ENCODE results near the gene MRTFA. TPM values are rescaled to one million over a fixed set of nuclear protein-coding genes. Genes with fewer than 3 reads are reported as not detected.

MRTFA gene
- total RNA-seq, 6 donors from 2014 or later = 47.9 to 178 (median 61.3) TPM

DNA sequence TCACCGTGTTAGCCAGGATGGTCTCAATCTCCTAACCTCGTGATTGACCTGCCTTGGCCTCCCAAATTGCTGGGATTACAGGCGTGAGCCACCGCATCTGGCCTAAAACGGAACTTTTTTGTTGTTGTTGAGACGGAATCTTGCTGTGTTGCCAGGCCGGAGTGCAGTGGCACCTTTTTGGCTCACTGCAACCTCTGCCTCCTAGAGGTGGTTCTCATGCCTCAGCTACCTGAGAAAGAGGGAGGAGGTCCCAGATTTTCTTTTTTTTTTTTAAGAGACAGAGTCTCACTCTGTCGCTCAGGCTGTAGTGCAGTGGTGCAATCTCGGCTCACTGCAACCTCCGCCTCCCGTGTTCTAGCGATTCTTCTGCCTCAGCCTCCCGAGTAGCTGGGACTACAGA, 34.9 kb upstream of the MRTFA start:
- Histone ChIP-seq H3K4me1 (no peaks in the 10 kb centered on the region), H3K36me3 (no peaks in the 10 kb centered on the region), H3K4me3 (no peak overlapping the region), H3K9me3 (no peaks in the 10 kb centered on the region), H3K27ac (no peak overlapping the region), H3K27me3 (no peaks in the 10 kb centered on the region)
- DNase-seq (no peak), ATAC-seq (ENCODE audit: low FRiP score in 2 of 2) (no peak)
- 96 to 98% methylated on average over 13 of the region's 13 CpGs for WGBS, 2 donors
- no peak for TF ChIP-seq EP300 (IDR thresholded peaks at IDR 0.05)
- TF ChIP-seq POLR2AphosphoS5 (IDR thresholded peaks at IDR 0.05) = no peak
- TF ChIP-seq, protein P1, sequence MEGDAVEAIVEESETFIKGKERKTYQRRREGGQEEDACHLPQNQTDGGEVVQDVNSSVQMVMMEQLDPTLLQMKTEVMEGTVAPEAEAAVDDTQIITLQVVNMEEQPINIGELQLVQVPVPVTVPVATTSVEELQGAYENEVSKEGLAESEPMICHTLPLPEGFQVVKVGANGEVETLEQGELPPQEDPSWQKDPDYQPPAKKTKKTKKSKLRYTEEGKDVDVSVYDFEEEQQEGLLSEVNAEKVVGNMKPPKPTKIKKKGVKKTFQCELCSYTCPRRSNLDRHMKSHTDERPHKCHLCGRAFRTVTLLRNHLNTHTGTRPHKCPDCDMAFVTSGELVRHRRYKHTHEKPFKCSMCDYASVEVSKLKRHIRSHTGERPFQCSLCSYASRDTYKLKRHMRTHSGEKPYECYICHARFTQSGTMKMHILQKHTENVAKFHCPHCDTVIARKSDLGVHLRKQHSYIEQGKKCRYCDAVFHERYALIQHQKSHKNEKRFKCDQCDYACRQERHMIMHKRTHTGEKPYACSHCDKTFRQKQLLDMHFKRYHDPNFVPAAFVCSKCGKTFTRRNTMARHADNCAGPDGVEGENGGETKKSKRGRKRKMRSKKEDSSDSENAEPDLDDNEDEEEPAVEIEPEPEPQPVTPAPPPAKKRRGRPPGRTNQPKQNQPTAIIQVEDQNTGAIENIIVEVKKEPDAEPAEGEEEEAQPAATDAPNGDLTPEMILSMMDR (IDR thresholded peaks at IDR 0.05) = no peak
- no peak for TF ChIP-seq POLR2A (IDR thresholded peaks at IDR 0.05)

DNA sequence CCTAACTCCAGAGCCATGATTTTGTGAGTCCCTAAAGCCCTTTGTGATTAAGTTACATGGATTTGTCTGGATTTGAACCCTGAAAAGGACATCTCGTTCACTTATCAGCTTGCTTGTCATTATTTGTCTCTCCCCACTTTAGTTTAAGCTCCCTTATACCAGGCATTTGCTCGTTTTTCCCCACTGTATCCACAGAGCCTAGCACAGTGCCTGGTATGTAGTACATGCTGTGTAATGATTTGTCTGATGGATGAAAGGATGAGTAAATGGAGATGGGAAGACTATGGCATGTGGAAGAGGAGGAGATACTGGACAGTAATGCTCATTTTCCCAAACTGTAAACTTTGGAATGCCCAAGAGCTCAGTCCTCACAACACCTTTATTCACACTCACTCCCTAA, 33.5 kb upstream of the MRTFA start:
- Histone ChIP-seq H3K27me3 (no peaks in the 10 kb centered on the region), H3K9me3 (no peaks in the 10 kb centered on the region), H3K4me1 (peaks cover 0 to 3% (median 0%) of the 10 kb centered on the region in 4 donors), H3K27ac (no peak overlapping the region), H3K36me3 (no peaks in the 10 kb centered on the region), H3K4me3 (no peak overlapping the region)
- DNase-seq (no peak), ATAC-seq (ENCODE audit: low FRiP score in 2 of 2) (no peak)
- TF ChIP-seq EP300 (IDR thresholded peaks at IDR 0.05) (no peak), POLR2A (IDR thresholded peaks at IDR 0.05) (no peak), POLR2AphosphoS5 (IDR thresholded peaks at IDR 0.05) (no peak)
- TF ChIP-seq, protein P1 (IDR thresholded peaks at IDR 0.05) = no peak
- WGBS, 2 donors = 73 to 83% methylated on average over 2 of the region's 2 CpGs

DNA sequence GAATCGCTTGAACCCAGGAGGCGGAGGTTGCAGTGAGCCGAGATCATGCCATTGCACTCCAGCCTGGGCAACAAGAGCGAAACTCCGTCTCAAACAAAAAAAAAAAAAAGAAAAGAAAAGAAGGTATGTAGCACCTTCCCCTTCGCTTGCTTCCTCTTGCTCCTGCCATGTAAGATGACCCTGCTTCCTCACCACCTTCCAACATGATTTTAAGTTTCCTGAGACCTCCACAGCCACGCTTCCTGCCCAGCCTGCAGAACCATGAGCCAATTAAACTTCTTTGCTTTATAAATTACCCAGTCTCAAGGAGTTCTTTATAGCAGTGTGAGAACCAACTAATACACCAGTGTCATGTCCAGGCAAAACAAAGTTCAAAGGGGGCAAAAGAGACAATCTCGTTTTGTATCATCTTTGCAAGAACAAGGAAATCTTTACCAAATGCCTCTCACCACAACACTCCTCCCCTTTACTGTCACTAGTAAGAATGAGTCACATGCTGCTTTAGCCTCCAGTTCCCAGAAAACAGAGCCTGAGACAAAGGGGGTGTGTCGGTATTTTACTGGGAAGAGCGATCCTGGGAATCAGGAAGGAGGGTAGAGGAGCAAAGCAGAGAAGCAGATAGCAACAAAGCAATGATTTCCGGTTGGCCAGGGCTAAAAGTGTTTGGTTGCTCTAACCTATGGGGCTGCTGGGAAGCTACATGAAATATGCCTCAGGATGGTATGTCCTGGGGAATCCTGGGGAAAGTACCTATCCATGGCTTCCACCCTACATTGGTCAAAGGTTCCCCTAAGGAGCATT, 32.3 kb upstream of the MRTFA start:
- Histone ChIP-seq H3K27me3 (no peaks in the 10 kb centered on the region), H3K9me3 (no peaks in the 10 kb centered on the region), H3K4me1 (peaks cover 0 to 3% (median 0%) of the 10 kb centered on the region in 4 donors), H3K27ac (peak overlapping the region in 1 of 4 donors; percentile 32), H3K4me3 (no peak overlapping the region), H3K36me3 (no peaks in the 10 kb centered on the region)
- ATAC-seq (ENCODE audit: low FRiP score in 2 of 2) = peak in 1 of 2 donors; percentile 46
- TF ChIP-seq POLR2AphosphoS5 (IDR thresholded peaks at IDR 0.05) = peak in 1 of 2 donors; percentile 61
- TF ChIP-seq POLR2A (IDR thresholded peaks at IDR 0.05) = no peak
- TF ChIP-seq EP300 (IDR thresholded peaks at IDR 0.05) = peak in 1 of 4 donors; percentile 6
- WGBS, 2 donors = 73 to 77% methylated on average over 11 of the region's 11 CpGs
- no peak for DNase-seq

DNA sequence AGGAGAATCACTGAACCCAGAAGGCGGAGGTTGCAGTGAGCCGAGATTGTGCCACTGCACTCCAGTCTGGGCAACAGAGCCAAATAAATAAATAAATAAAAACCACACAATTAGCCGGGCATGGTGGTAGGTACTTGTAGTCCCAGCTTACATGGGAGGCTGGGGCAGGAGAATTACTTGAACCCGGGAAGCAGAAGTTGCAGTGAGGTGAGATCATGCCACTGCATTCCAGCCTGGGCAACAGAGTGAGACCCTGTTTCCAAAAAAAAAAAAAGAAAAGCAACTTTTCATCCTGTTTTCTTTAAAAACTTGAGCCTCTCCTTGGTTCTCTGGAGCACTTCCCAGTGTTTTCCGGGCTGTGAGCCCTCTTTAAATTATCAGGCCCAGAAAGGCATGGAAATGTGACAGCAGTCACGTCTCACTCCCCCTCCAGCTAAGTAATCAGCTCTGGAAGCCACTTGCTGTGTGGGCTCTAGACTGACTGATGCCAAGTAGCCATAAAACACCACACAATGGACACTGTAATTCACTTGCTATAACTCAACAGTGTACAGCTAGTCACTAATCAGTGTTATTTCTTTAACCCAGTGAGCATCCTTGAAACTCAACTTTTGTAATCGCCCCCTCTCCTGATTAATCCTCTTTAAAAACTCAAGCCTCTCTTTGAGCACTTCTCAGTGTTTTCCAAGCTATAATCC, 29.8 kb upstream of the MRTFA start:
- peak overlapping the region in 3 of 4 donors; percentile 28 to 34 (median 28) for H3K27ac ChIP-seq
- no peaks in the 10 kb centered on the region for H3K36me3 ChIP-seq
- DNase-seq (no peak), ATAC-seq (ENCODE audit: low FRiP score in 2 of 2) (peak in 1 of 2 donors; percentile 54)
- 58 to 70% methylated on average over 7 of the region's 7 CpGs for WGBS, 2 donors
- TF ChIP-seq EP300 (IDR thresholded peaks at IDR 0.05) (no peak), POLR2A (IDR thresholded peaks at IDR 0.05) (no peak), POLR2AphosphoS5 (IDR thresholded peaks at IDR 0.05) (no peak)
- TF ChIP-seq, protein P1 (IDR thresholded peaks at IDR 0.05) = no peak
- H3K4me3 ChIP-seq = no peak overlapping the region
- H3K27me3 ChIP-seq = no peaks in the 10 kb centered on the region
- peaks cover 0 to 3% (median 0%) of the 10 kb centered on the region in 4 donors for H3K4me1 ChIP-seq
- H3K9me3 ChIP-seq = no peaks in the 10 kb centered on the region

DNA sequence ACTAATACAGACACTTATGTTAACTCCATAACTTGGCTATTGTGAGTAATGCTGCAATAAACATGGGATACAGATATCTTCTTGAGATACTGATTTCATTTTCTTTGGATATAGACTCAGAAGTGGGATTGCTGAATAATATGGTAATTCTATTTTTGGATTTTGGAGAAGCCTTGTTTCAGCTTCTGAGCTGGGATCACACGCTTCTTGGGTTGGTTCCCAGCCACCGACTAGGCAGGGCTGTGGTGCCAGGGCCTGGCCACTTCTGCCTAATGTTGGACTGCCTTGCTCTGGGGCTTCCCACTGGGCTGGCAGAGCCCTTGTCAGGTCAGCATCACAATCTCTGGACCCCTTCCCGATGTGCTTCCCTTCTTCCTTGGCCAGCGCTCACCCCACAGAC, 28.8 kb upstream of the MRTFA start:
- Histone ChIP-seq H3K9me3 (no peaks in the 10 kb centered on the region), H3K27ac (peak overlapping the region in 3 of 4 donors; percentile 0 to 34 (median 28)), H3K27me3 (no peaks in the 10 kb centered on the region), H3K4me1 (peaks cover 0 to 3% (median 0%) of the 10 kb centered on the region in 4 donors), H3K4me3 (no peak overlapping the region), H3K36me3 (no peaks in the 10 kb centered on the region)
- DNase-seq (no peak), ATAC-seq (ENCODE audit: low FRiP score in 2 of 2) (peak in 1 of 2 donors; percentile 40)
- TF ChIP-seq, protein P1 (IDR thresholded peaks at IDR 0.05) = no peak
- TF ChIP-seq POLR2AphosphoS5 (IDR thresholded peaks at IDR 0.05) (no peak), POLR2A (IDR thresholded peaks at IDR 0.05) (no peak), EP300 (IDR thresholded peaks at IDR 0.05) (no peak)
- 65 to 81% methylated on average over 4 of the region's 4 CpGs for WGBS, 2 donors
